Iris pigment epithelial cell (primary cell): ENCODE measurements around the gene RFPL3.
"Not testable (repeated sequence)": the region's sequence is repeated elsewhere in the genome, so short reads cannot be mapped to it uniquely, and the experiment has no call there.

Experiments
- DNase-seq: peaks from one replicate; pipeline ENCODE4 v3.0.0-alpha.2; 2011; ENCODE audit warnings: low read depth

RFPL3 gene

DNA sequence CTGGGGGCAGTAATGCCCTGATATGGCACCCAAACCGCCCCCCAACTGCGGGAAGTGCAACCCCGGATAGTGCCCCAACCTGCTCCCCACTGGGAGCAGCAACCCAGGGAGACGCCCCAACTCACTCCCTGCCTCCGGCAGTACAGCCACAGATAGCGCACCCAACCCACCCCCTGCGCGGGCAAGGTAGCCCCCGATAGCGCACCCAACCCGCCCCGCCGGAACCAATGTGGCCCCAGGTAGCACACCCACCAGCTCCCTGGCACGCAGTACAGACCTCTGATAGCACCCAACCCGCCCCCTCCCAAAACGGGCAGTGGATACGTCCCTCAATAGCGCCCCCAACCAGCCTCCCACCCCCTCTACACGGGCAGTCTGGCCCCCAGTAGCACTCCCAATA lies 3.8 kb upstream of the RFPL3 start:
- no peak for DNase-seq

DNA sequence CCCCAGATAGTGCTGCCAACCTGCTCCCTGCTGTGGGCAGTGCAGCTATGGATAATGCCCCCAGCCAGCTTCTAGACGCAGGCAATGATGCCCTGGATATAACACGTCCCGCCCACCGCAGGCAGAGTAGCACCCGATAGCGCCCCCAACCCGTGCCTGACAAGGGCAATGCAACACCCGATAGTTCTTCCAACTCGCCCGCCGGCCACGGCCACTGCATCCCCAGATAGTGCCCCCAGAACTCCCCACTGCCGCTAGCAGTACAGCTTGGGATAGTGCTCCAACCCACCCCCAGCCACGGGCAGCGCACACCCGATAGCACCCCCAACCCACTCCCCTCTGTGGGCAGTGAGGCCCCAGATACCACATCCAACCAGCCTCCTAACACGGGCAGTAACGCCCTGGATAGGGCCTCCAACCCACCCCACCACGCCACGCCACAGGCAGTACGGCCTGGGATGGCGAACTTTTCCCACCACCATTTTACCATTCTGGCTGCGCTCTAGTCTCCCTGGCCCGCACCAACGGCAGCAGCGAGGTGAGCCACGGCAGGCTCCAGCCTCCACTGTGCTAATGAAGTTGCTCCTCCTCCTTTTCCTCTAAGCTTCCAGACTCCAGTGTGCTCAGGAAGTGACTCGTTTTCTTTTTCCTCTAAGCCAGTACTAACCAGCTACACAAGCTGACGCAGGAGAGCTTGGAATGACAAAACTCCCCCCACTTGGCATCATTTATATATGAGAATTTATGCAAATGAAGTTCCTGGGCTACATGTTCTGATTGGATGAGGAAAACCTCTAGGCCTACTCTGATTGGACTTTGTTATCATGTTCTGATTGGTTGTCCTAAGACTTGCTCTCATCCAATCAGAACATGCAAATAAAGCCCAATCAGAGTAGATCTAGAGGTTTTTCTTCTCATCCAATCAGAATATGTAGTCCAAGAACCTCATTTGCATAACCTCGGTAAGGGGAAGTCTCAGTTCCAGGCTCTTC lies 3.0 kb upstream of the RFPL3 start:
- peak; percentile 20 for DNase-seq

DNA sequence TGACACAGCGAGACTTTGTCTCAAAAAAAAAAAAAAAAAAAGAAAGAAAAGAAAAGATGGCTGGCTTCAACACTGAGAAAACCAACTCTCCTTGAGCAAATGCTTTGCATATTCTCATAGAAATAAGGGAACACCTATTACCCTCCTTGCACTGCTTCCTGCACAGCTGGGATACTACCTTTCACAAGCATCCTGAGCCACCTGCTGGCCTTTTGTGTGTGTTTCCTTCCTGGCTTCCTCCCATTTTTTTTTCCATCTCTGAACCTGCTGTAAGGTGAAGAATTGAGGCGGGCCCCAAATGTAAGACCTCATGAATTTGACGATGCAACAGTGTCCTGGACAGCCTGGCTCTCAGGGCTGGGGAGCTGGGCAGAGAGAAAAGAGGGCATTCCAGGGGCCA lies 1.9 kb upstream of the RFPL3 start:
- DNase-seq: no peak

DNA sequence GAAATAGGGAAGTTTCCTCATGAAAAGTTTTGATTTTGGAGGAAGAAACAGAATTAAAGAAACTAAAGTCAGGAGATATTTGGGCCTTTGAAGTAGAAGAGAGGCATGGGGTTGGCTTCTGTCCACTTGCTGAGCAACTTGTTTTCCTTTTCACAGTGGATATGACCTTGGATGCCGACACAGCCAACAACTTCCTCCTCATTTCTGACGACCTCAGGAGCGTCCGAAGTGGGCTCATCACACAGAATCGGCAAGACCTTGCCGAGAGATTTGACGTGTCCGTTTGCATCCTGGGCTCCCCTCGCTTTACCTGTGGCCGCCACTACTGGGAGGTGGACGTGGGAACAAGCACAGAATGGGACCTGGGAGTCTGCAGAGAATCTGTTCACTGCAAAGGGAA lies 2.4 kb downstream of the RFPL3 start:
- DNase-seq: not testable (repeated sequence)

DNA sequence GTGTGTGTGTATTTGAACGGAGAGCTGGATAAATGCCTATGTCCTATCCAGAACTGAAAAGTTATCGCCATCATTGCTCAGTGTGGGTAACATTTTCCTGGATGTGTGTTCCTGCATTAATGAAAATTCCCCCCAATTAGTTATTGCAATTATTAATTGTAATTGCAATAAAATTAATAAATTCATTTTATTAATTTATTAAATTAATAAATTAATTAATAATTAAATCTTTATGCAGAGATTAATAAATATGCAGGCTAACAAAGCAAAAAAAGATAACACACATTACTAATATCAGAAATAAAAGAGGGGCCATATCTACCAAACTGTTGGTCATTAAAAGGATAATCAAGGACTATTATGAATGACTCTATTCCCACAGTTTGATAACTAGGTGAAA lies 3.6 kb downstream of the RFPL3 start:
- no peak for DNase-seq

DNA sequence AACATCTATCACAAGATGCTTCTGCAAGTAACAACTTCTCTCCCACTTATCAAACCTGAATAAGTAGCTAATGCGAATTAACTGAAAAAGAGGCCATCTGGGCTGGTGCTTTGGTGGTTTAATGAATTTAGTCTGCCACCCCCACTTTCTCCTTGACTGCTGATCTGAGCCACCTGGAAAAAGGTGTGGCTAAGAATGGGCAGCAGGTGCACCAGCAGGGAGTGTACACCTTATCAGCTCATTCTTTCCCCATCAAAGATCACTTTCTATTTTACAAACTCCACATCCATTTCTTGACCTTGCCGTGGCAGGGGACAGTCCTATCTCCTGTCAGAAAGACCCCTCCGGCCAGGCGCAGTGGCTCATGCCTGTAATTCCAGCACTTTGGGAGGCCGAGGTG lies 6.5 kb downstream of the RFPL3 start:
- DNase-seq: no peak

DNA sequence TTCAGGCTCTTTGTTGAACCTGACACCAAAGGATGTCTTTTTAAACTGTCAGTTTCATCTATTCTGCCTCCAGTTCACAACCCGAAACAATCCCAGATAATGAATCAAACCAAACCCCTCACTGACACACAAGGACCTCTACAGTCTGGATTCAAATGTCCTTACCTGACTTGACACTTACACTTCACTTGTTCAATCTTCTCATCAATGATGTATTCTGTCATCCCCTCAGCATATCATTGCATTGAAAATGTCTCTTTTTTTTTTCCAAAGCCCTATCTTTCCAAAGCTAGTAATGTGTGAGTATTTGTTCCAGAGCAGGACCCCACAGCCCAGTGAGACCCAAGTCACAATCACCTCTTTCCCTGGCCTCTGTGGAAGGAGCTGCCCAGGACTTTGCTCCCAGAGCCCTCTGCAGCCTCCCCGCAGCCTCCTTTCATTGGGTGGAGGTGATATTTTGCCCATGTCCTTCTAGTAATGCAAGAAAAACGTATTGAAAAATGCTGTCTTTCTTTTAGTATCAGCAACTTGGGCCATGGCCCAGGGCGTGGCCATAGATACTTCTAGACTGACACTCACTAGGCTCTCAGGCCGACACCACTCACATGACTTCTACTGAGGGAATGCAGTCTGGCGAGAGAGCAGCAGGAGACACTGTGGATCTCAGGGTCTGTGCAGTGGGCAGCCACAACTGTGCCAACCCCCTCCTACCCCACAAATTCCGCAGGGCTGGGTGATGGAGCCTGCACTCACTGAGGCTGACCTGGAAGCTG lies 18.2 kb downstream of the RFPL3 start:
- DNase-seq: no peak

DNA sequence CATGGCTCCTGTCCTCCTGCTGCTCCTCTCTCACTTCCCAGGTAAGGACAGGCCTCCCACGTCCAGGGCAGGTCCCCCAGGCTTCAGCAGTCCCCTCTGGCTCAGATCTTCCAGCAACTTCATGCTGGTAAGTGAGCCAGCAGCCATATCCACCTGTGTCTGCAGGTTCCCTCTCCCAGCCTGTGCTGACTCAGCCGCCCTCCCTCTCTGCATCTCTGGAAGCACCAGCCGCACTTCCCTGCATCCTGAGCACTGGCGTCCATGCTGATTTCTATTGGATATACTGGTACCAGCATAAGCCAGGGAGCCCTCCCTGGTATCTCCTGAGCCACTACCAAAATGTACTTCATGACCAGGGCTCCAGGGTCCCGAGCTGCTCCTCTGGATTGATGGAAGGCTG lies 19.0 kb downstream of the RFPL3 start:
- no peak for DNase-seq

DNA sequence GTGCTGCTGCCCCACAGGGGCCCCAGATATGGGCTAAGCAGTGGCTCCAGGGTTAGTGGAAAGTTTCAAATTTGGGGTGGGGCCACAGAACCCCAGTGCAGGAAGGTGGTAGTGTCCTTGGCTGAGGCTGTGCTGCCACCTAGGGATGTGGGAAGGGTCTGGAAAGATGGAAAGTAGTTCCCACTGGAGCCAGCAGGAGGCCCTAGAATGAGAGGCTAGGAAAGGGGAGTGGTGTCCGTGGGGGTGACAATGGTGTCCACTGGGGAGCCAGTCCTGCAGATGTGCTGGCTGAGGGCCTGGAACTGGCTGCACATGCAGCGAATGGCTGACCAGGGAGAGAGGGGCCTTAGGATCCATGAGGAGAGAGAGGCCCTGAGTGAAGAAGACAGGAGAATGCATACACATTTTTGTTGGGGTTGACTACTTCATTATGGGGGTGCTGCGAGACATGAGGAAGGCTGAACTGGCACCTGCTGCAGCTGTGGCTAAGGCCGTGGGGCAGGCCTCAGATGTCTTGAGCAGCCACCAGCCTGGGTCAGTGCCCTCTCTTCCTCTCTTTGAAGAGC lies 21.1 kb downstream of the RFPL3 start:
- DNase-seq: peak; percentile 28

DNA sequence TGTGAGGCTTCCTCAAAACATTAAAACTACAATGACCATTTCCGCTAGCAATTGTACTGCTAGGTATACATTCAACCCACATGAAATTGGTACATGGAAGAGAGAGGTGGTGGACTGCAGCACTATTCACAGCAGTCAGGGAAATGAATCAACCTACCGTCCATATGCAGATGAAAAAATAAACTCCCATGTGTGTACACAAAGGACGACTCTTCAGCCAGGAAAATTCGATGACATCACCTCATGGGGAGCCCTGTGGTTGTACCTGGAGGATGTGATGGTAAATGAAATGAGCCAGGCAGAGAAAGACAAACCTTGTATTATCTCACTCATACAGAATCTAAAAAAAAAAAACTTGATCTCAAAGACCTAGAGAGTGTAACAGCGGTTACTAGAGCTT lies 23.3 kb downstream of the RFPL3 start:
- no peak for DNase-seq

DNA sequence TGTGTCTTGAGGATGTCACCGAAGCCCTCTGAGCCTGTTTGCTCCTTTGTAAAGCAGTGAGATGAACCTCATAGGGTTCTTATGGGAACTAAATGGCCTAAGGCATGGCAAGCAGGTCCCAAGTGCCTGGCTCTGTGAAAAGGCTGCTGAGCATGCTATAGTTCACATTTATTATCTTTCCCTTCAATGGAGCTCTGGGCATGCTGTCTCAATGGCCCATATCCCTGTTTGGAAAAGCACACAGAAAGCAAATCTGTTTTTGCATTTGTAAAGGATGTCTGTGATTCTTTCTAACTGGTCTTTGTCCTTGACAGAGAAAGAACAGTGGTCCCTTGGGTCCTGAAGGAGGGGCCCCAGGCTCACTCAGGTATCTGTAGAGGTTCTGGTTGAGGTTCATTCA lies 28.0 kb downstream of the RFPL3 start:
- DNase-seq: no peak

DNA sequence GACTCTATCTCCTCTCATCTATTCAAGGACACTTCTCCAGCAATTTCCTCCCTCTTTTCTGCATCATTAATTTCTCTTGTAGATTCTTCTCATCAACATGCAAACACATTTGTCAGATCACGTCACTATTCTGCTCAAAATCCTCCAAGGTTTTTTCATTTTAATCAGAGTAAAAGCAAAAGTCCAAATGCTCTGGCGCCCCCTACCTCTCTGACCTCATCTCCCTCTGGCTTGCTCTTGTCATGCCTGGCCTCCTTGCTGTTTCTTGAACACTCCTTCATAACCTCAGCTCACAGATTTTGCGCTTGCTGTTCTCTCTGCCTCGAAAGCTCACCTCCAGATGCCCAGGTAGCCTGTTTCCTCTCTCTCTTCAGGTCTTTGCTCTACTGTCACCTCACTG lies 32.0 kb downstream of the RFPL3 start:
- DNase-seq: peak; percentile 34

DNA sequence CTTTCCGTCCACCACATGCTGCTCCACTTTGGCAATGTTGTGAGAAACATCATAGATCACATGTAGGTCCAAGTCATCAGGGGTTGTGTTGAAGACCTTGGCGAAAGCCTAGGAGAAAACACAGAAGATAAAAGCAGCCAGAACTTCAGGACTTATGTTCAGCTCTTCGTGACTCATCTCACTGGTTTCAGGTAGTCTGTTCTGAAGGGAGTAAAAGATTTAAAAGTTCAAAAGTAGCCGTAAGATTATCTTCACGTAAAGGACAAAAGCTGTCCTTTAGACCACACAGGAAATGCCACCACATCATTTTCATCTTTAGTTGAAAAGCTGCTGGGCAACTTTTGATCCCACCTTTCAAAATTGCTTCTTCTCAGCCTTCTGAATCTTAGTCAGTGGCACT lies 37.4 kb downstream of the RFPL3 start:
- DNase-seq: no peak

DNA sequence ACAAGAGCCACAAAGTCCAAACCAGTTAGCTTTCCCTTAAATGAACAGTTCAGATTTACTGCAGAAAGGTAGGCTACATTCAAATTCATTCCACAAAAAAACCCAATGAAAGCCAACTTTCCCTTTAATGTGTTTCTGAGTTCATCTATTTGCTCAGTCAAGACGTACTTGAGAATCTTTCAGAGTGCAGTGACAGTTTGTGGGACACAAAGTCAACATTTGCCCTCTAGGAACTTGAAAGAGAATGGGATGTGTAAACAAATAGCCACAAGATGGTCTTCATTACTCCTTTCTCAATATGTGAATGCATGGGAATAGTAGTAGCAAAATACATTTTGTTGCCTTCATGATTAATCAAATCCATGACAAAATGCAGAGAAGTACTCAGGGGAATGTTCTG lies 38.6 kb downstream of the RFPL3 start:
- no peak for DNase-seq

DNA sequence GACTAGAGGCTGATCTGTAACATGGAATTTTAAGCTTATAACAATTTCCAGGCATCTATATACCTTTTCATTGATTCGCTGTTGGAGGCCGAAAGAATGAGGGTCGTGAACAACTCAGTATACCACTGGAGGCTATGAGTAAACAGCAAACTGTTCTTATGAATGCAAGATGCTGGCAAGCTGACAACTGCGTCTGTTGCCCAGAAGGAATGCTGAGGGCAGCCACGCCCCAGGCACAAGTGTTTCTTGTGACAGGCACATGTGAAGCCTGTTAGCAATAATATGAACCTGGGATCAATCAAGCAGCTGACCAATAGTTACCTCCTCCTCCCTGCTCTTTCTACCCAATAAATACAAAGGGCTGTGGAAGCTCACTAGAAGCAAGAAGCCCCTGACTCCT lies 39.1 kb downstream of the RFPL3 start:
- DNase-seq: peak; percentile 28

DNA sequence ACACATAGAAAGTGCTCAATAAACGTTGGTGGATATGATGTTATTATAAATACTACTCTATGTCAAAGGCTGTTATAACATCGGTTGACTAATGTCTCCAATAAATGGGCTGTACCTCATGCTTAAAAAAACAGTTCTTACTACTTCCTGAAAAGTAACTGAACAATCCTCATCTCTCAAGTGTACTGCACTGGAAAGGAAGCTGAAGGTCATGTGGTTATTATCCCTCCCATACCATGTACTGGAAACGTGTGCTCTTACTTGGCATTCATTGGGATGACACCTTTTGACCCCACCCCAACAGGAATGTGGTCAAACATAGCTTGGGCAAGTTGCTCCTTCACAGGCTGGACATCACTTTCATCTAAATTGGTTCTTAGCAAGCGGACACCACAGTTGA lies 43.8 kb downstream of the RFPL3 start:
- no peak for DNase-seq

DNA sequence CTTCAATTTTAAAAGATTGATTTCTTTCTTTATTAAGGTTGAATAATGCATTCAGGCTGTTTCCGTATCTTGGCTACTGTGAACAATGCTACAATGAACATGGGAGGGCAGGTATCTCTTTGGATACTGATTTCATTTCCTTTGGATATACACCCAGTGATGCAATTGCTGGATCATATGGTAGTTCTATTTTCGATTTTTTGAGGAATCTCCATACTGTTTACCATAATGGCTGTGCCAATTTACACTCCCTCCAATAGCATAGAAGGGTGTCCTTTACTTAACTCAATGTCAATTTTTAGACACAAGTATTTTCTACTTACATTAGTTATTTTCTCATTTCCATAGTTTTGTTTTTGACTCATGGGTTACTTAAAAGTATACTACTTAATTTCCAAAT lies 46.4 kb downstream of the RFPL3 start:
- DNase-seq: no peak

DNA sequence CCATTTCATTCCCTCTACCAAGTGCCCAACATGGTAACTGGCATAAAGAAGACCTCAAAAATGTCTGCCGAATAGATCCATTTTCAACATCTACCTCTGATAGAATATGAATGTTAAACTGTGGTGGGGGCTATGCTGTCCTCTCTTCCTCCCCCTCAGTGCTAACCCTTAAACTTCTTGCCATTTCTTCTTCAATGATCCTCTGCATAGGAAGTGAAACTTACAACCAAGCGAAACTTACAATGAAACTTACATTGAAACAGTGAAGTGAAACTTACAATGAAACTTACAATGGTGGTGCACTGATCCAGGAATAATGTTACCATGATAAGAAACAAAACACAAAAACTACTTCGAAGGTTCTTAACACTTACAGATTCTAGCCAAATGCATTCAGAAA lies 49.6 kb downstream of the RFPL3 start:
- no peak for DNase-seq

DNA sequence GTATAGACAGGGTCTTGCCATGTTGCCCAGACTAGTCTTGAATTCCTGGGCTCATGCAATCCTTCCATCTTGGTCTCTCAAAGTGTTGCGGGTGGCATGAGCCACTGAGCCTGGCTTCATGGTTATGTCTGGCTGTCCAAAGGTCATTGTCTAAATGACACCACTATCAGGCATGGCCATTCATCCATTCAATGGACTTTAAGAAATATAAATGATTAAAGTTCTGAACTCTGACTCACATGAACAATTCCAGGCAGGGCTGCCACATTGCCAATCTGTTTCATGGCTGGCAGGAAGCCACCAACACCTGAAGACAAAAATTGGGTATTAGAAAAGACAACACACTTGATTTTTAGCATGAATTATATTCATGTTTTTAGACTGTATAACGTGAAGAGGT lies 50.3 kb downstream of the RFPL3 start:
- DNase-seq: no peak

DNA sequence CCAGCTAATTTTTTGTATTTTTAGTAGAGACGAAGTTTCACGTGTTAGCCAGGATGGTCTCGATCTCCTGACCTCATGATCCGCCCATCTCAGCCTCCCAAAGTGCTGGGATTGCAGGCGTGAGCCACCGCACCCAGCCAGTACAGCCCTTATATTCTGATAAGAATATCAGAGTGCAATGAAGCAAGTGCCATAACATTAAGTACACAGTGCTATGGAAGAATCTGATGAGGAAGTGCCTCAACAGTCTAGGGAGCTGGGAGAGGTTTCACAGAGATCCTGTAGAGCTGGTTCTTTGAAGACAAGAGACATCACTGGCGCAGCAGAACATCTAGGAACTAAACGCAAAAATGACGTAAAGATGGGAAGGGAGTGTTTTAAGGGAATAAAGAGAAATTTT lies 52.3 kb downstream of the RFPL3 start:
- no peak for DNase-seq

DNA sequence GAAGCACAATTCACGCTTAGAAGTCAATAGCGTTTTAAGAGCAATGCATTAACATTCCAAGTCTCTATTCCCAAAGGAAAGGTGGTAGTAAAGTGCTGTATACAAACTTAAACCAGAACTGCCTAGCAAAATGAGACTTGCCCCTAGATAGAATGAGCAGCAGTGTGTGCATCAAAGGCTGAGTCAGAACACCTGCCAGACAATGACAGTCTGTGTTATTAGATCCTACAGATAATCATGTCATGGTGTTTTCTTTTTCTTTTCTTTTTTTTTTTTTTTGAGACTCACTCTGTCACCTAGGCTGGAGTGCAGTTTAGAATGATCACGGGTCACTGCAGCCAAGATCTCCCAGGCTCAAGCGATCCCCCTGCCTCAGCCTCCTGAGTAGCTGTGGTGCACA lies 52.8 kb downstream of the RFPL3 start:
- DNase-seq: no peak
